CD4-positive, alpha-beta T cell treated with Interleukin-10 for 1 hour (primary cell): ENCODE results near the gene TTC39C.
"Not testable (repeated sequence)": the region's sequence is repeated elsewhere in the genome, so short reads cannot be mapped to it uniquely, and the experiment has no call there.

Source experiments
- DNase-seq: peaks from one replicate; pipeline ENCODE4 v3.0.0-alpha.2; 2020

Gene TTC39C

GRCh38 chr18:24018299-24018886 is 3.8 kb downstream of the TTC39C start:
- no peak for DNase-seq

- peak; percentile 78 for DNase-seq
Observed at GRCh38 chr18:24019641-24020331, 5.2 kb downstream of the TTC39C start.

GRCh38 chr18:24021505-24021904 is 7.0 kb downstream of the TTC39C start:
- no peak for DNase-seq

GRCh38 chr18:24022161-24022560 is 7.6 kb downstream of the TTC39C start:
- DNase-seq, result no peak

- no peak for DNase-seq
Observed at GRCh38 chr18:24023185-24023814, 8.7 kb downstream of the TTC39C start.

GRCh38 chr18:24024425-24024824 is 9.9 kb downstream of the TTC39C start:
- no peak for DNase-seq

- no peak for DNase-seq
Observed at GRCh38 chr18:24026457-24026856, 11.9 kb downstream of the TTC39C start.

GRCh38 chr18:24027156-24027827 is 12.7 kb downstream of the TTC39C start:
- DNase-seq, result no peak

GRCh38 chr18:24028946-24029345 is 14.4 kb downstream of the TTC39C start:
- not testable (repeated sequence) for DNase-seq

- no peak for DNase-seq
Observed at GRCh38 chr18:24031318-24031717, 16.8 kb downstream of the TTC39C start.

GRCh38 chr18:24031916-24032315 is 17.4 kb downstream of the TTC39C start:
- DNase-seq, result no peak

GRCh38 chr18:24033641-24034412 is 19.3 kb downstream of the TTC39C start:
- DNase-seq, result no peak

GRCh38 chr18:24035316-24035715 is 20.8 kb downstream of the TTC39C start:
- DNase-seq, result no peak

GRCh38 chr18:24039671-24040070 is 25.1 kb downstream of the TTC39C start:
- DNase-seq, result no peak

GRCh38 chr18:24041691-24042090 is 27.1 kb downstream of the TTC39C start:
- no peak for DNase-seq

- DNase-seq, result no peak
Observed at GRCh38 chr18:24043403-24043802, 28.8 kb downstream of the TTC39C start.

GRCh38 chr18:24048261-24048660 is 33.7 kb downstream of the TTC39C start:
- DNase-seq, result no peak

- DNase-seq, result no peak
Observed at GRCh38 chr18:24049142-24049541, 34.6 kb downstream of the TTC39C start.

GRCh38 chr18:24051031-24051947 is 36.7 kb downstream of the TTC39C start:
- no peak for DNase-seq

- no peak for DNase-seq
Observed at GRCh38 chr18:24052053-24052452, 37.5 kb downstream of the TTC39C start.

GRCh38 chr18:24053211-24053610 is 38.7 kb downstream of the TTC39C start:
- DNase-seq, result no peak

GRCh38 chr18:24054130-24054529 is 39.6 kb downstream of the TTC39C start:
- no peak for DNase-seq
